ENCODE measurements around the gene GPC5. TPM values are rescaled to one million over a fixed set of nuclear protein-coding genes. Genes with fewer than 3 reads are reported as not detected.
A peak's percentile ranks its signal among the peaks of the same experiment; 100 is the strongest.

GPC5 gene
- polyA plus RNA-seq, 2 of the 4 experiments (the other 2 are of a cell fraction), result not detected

- no peak for TF ChIP-seq JUNB (IDR thresholded peaks at IDR 0.05)
- no peak for TF ChIP-seq EHF (CRISPR knock-in tag; IDR thresholded peaks at IDR 0.05)
- no peak for TF ChIP-seq HOXB13 (CRISPR knock-in tag; IDR thresholded peaks at IDR 0.05; ENCODE audit: low read depth)
- TF ChIP-seq CEBPB (IDR thresholded peaks at IDR 0.05), result no peak
- TF ChIP-seq JUN (IDR thresholded peaks at IDR 0.05), result no peak
- no peak for TF ChIP-seq CTCF (IDR thresholded peaks at IDR 0.05)
- TF ChIP-seq FOXS1 (CRISPR knock-in tag; IDR thresholded peaks at IDR 0.05), result no peak
- no peak for TF ChIP-seq CBX2 (IDR thresholded peaks at IDR 0.05; ENCODE audit: borderline replicate concordance, low read depth)
- TF ChIP-seq TP53 (CRISPR knock-in tag; IDR thresholded peaks at IDR 0.05), result no peak
- no peak for TF ChIP-seq ZSCAN20 (CRISPR knock-in tag; IDR thresholded peaks at IDR 0.05)
- TF ChIP-seq BCL3 (IDR thresholded peaks at IDR 0.05), result no peak
- ATAC-seq, result no peak
- CTCF ChIA-PET, result no interaction called here
- H3K4me2 ChIP-seq, result no peak overlapping the region
- POLR2A ChIA-PET, result no interaction called here
- no peak for DNase-seq (ENCODE audit: low read depth in 1 of 2, low spot score in 1 of 2)
- H3K9me3 ChIP-seq, result no peaks in the 10 kb centered on the region
- 42% methylated on average over 2 of the region's 2 CpGs for WGBS (ENCODE audit: missing lambda C conversion rate)
- no peaks in the 10 kb centered on the region for H3K4me1 ChIP-seq
- H3K27ac ChIP-seq, result no peak overlapping the region
- H3K4me3 ChIP-seq, result no peak overlapping the region
- no peak for FAIRE-seq
Observed at GRCh38 chr13:92670096-92670495, 1271.7 kb downstream of the GPC5 start.

- Histone ChIP-seq H3K4me3 (no peak overlapping the region), H3K4me1 (no peaks in the 10 kb centered on the region), H3K27ac (no peak overlapping the region), H3K9me3 (no peaks in the 10 kb centered on the region), H3K4me2 (no peak overlapping the region)
- ATAC-seq (no peak), FAIRE-seq (no peak), DNase-seq (ENCODE audit: low read depth in 1 of 2, low spot score in 1 of 2) (no peak)
- POLR2A ChIA-PET, result no interaction called here
- WGBS (ENCODE audit: missing lambda C conversion rate), result 8% methylated on average over 2 of the region's 2 CpGs
- TF ChIP-seq RAD21 (conservative IDR thresholded peaks at IDR 0.05 in 1 of 2, IDR thresholded peaks at IDR 0.05 in 1 of 2) (no peak), JUNB (IDR thresholded peaks at IDR 0.05) (no peak), CBX2 (IDR thresholded peaks at IDR 0.05; ENCODE audit: borderline replicate concordance, low read depth) (no peak), HMGXB4 (CRISPR knock-in tag; IDR thresholded peaks at IDR 0.05; ENCODE audit: borderline replicate concordance) (no peak), CHD4 (IDR thresholded peaks at IDR 0.05; ENCODE audit: borderline replicate concordance) (no peak), RNF2 (IDR thresholded peaks at IDR 0.05; ENCODE audit: borderline replicate concordance, low read depth) (no peak), PHF8 (IDR thresholded peaks at IDR 0.05; ENCODE audit: borderline replicate concordance, low read depth) (no peak)
- CTCF ChIA-PET, result no interaction called here
Observed at GRCh38 chr13:92671821-92672220, 1273.4 kb downstream of the GPC5 start.

- no peak overlapping the region for H3K4me3 ChIP-seq
- no peaks in the 10 kb centered on the region for H3K9me3 ChIP-seq
- no peak for DNase-seq (ENCODE audit: low read depth in 1 of 2, low spot score in 1 of 2)
- FAIRE-seq, result no peak
- no peak for ATAC-seq
- 11% methylated on average over 3 of the region's 3 CpGs for WGBS (ENCODE audit: missing lambda C conversion rate)
- no peak overlapping the region for H3K4me2 ChIP-seq
- POLR2A ChIA-PET, result no interaction called here
- H3K4me1 ChIP-seq, result no peaks in the 10 kb centered on the region
- peak; percentile 8 for TF ChIP-seq MAFK (IDR thresholded peaks at IDR 0.05; ENCODE audit: partially characterized antibody)
- no peak for TF ChIP-seq KDM5A (IDR thresholded peaks at IDR 0.05)
- TF ChIP-seq MAZ (IDR thresholded peaks at IDR 0.05; ENCODE audit: borderline replicate concordance, low read depth, low read length), result no peak
- no peak overlapping the region for H3K27ac ChIP-seq
- CTCF ChIA-PET, result interaction anchor here (0.6 kb wide), 1 partner anchor 56 kb away, joined by 3 read pairs; no protein-coding TSS in a partner anchor
Observed at GRCh38 chr13:92676246-92676645, 1277.8 kb downstream of the GPC5 start.

Measured in A549 (cell line).